GM13977 (cell line): ENCODE results near the gene SLC35G3.
"Not testable (repeated sequence)": the region's sequence is repeated elsewhere in the genome, so short reads cannot be mapped to it uniquely, and the experiment has no call there.

Experiments used
- DNase-seq: peaks from one replicate; pipeline ENCODE4 v3.0.0; 2012; ENCODE audit warnings: low spot score
- CTCF ChIP-seq: IDR thresholded peaks from 2 replicates; pipeline ENCODE4 v1.5.1; 2012; ENCODE audit warnings: mild to moderate bottlenecking, control low read depth; ENCODE audit not compliant: insufficient read depth; ENCODE audit errors: extremely low read depth, missing control alignments
- in situ Hi-C: fragments of 300-500 bp; cut with MboI; formaldehyde crosslinking; loops from one replicate; pipeline ENCODE4 v1.12.0; 2022; ENCODE audit warnings: low sequenced_read_pairs, low pct_unique_long_range_greater_than_20kb, mixed read lengths, inconsistent platforms; ENCODE audit not compliant: unreplicated experiment

SLC35G3 gene

GRCh38 chr17:35214192-35214591 is 20.0 kb upstream of the SLC35G3 start:
- no peak for DNase-seq
- TF ChIP-seq CTCF, result no peak
- in situ Hi-C loops, result no loop called here

GRCh38 chr17:35213412-35213940 is 19.3 kb upstream of the SLC35G3 start:
- in situ Hi-C loops, result no loop called here
- TF ChIP-seq CTCF, result no peak
- no peak for DNase-seq

- TF ChIP-seq CTCF, result no peak
- in situ Hi-C loops, result no loop called here
- no peak for DNase-seq
Measured at GRCh38 chr17:35212668-35213067, 18.5 kb upstream of the SLC35G3 start.

- in situ Hi-C loops, result no loop called here
- no peak for TF ChIP-seq CTCF
- no peak for DNase-seq
Measured at GRCh38 chr17:35210741-35211140, 16.5 kb upstream of the SLC35G3 start.

GRCh38 chr17:35202582-35202981 is 8.4 kb upstream of the SLC35G3 start:
- in situ Hi-C loops, DNase-seq: not testable (repeated sequence)

GRCh38 chr17:35195062-35195461 is 869 bp upstream of the SLC35G3 start:
- in situ Hi-C loops, DNase-seq: not testable (repeated sequence)

- no peak for DNase-seq
- no peak for TF ChIP-seq CTCF
- in situ Hi-C loops, result no loop called here
Measured at GRCh38 chr17:35192708-35193107, 1.5 kb downstream of the SLC35G3 start.
